CD8-positive, alpha-beta memory T cell (primary cell): ENCODE measurements around the gene LEO1. TPM values are rescaled to one million over a fixed set of nuclear protein-coding genes. Genes with fewer than 3 reads are reported as not detected.
"Not testable (repeated sequence)": the region's sequence is repeated elsewhere in the genome, so short reads cannot be mapped to it uniquely, and the experiment has no call there.

Experiments
- CTCF ChIA-PET: fragments of 350-600 bp; sonication (Branson Sonifier 250); formaldehyde crosslinking; loops from one replicate; lab custom pipeline; 2021; ENCODE audit warnings: antibody characterized with exemption; lab: Charles Lee
- POLR2A ChIA-PET: fragments of 350-600 bp; sonication (Branson Sonifier 250); formaldehyde crosslinking; loops from one replicate; lab custom pipeline; 2021; ENCODE audit warnings: antibody characterized with exemption; lab: Charles Lee
- DNase-seq, 5 donors: peaks; one replicate each; pipeline versions ENCODE4 v3.0.0 to v3.0.0-alpha.2; 2020 to 2022; ENCODE audit warnings: mixed read lengths in 1 of 5
- H3K27ac ChIP-seq: one replicate; pipeline ENCODE4 v1.7.0; 2013; ENCODE audit warnings: low read depth, mild to moderate bottlenecking, low read length, moderate library complexity
- H3K27me3 ChIP-seq: 2 replicates; pipeline ENCODE4 v1.7.0; 2013; ENCODE audit warnings: low read length, mild to moderate bottlenecking; ENCODE audit not compliant: insufficient read depth, poor library complexity, severe bottlenecking
- H3K36me3 ChIP-seq: 2 replicates; pipeline ENCODE4 v1.7.0; 2013; ENCODE audit warnings: mild to moderate bottlenecking, low read length, moderate library complexity; ENCODE audit not compliant: insufficient read depth
- H3K4me1 ChIP-seq: 2 replicates; pipeline ENCODE4 v1.7.0; 2013; ENCODE audit warnings: mild to moderate bottlenecking, low read length, moderate library complexity; ENCODE audit not compliant: insufficient read depth
- H3K4me3 ChIP-seq: 2 replicates; pipeline ENCODE4 v1.7.0; 2013; ENCODE audit warnings: mild to moderate bottlenecking, low read length
- H3K9me3 ChIP-seq: 2 replicates; pipeline ENCODE4 v1.7.0; 2013; ENCODE audit warnings: mild to moderate bottlenecking, low read length
- H3K27ac Mint-ChIP-seq, 8 donors: one replicate each; pipeline ENCODE4 v1.8.0; 2020 to 2021; ENCODE audit warnings: mixed read lengths in 8 of 8, mild to moderate bottlenecking in 6 of 8, inconsistent platforms in 3 of 8, moderate library complexity in 3 of 8
- H3K27me3 Mint-ChIP-seq, 2 donors: one replicate each; pipeline ENCODE4 v1.8.0; 2020 to 2021; ENCODE audit warnings: mixed read lengths in 2 of 2, mild to moderate bottlenecking in 1 of 2, moderate library complexity in 1 of 2
- H3K36me3 Mint-ChIP-seq, 3 donors: one replicate each; pipeline ENCODE4 v1.8.0; 2020 to 2021; ENCODE audit warnings: mixed read lengths in 3 of 3, inconsistent platforms in 1 of 3, mild to moderate bottlenecking in 1 of 3
- H3K4me1 Mint-ChIP-seq, 3 donors: one replicate each; pipeline ENCODE4 v1.8.0; 2020 to 2021; ENCODE audit warnings: mixed read lengths in 3 of 3, inconsistent platforms in 1 of 3, mild to moderate bottlenecking in 1 of 3
- H3K4me3 Mint-ChIP-seq, 7 donors: one replicate each; pipeline ENCODE4 v1.8.0; 2020 to 2021; ENCODE audit warnings: mixed read lengths in 7 of 7, mild to moderate bottlenecking in 6 of 7, moderate library complexity in 4 of 7, inconsistent platforms in 2 of 7
- H3K9me3 Mint-ChIP-seq, 5 donors: one replicate each; pipeline ENCODE4 v1.8.0; 2020 to 2022; ENCODE audit warnings: mixed read lengths in 5 of 5, mild to moderate bottlenecking in 3 of 5, moderate library complexity in 2 of 5, inconsistent platforms in 1 of 5
- polyA plus RNA-seq: library from polyadenylated mRNA; unstranded; fragments of 300-500 nt; fragmentation: Illumina TruSeq; gene quantifications from one replicate; pipeline ENCODE4 v1.2.3, GENCODE V29; 2021
- total RNA-seq, 2 experiments: library from RNA; stranded (reverse); gene quantifications; one replicate each; pipeline ENCODE4 v1.2.3, GENCODE V29; 2021

Gene LEO1
- total and polyA plus RNA-seq, 3 experiments from 2014 or later: 27.3 to 38.2 (median 36.0) TPM

- Histone ChIP-seq H3K27ac (no peak overlapping the region), H3K4me3 (no peak overlapping the region), H3K4me1 (peaks cover 8% of the 10 kb centered on the region), H3K36me3 (no peaks in the 10 kb centered on the region), H3K27me3 (no peaks in the 10 kb centered on the region), H3K9me3 (no peaks in the 10 kb centered on the region)
- H3K9me3 Mint-ChIP-seq: no peaks in the 10 kb centered on the region
- POLR2A ChIA-PET: no interaction called here
- CTCF ChIA-PET: no interaction called here
- peak overlapping the region in 1 of 8 donors; percentile 17 for H3K27ac Mint-ChIP-seq
- peaks cover 0 to under 1% of the 10 kb centered on the region in 2 donors for H3K27me3 Mint-ChIP-seq
- H3K4me1 Mint-ChIP-seq: peaks cover 15 to 33% (median 30%) of the 10 kb centered on the region in 3 donors
- DNase-seq: no peak
- H3K36me3 Mint-ChIP-seq: no peaks in the 10 kb centered on the region
- peak overlapping the region in 1 of 7 donors; percentile 17 for H3K4me3 Mint-ChIP-seq
These were observed 36.8 kb upstream of the LEO1 start for GRCh38 chr15:52008359-52008697.

- peak overlapping the region in 1 of 7 donors; percentile 48 for H3K4me3 Mint-ChIP-seq
- H3K36me3 Mint-ChIP-seq: peaks cover 0 to 6% (median 0%) of the 10 kb centered on the region in 3 donors
- peaks cover 8% of the 10 kb centered on the region for H3K4me1 ChIP-seq
These were observed 35.2 kb upstream of the LEO1 start for GRCh38 chr15:52006702-52007340.

GRCh38 chr15:52005748-52006701 is 34.4 kb upstream of the LEO1 start:
- POLR2A ChIA-PET: no interaction called here
- H3K4me1 Mint-ChIP-seq: peaks cover 15 to 33% (median 30%) of the 10 kb centered on the region in 3 donors

More at GRCh38 chr15:52006702-52007340, 35.2 kb upstream of the LEO1 start:
- H3K36me3 ChIP-seq: no peaks in the 10 kb centered on the region
- no peaks in the 10 kb centered on the region for H3K27me3 ChIP-seq
- no peaks in the 10 kb centered on the region for H3K9me3 Mint-ChIP-seq
- CTCF ChIA-PET: interaction anchor here (1.0 to 1.3 kb wide), 2 partner anchors 72 to 220 kb away, joined by 3 to 6 read pairs; no protein-coding TSS in a partner anchor
- POLR2A ChIA-PET: no interaction called here
- H3K4me3 ChIP-seq: no peak overlapping the region
- H3K27me3 Mint-ChIP-seq: peaks cover 0 to 5% of the 10 kb centered on the region in 2 donors
- no peaks in the 10 kb centered on the region for H3K9me3 ChIP-seq
- peak overlapping the region in 3 of 8 donors; percentile 15 to 76 (median 43) for H3K27ac Mint-ChIP-seq
- peak overlapping the region; percentile 1 for H3K27ac ChIP-seq
- no peak for DNase-seq
- H3K4me1 Mint-ChIP-seq: peaks cover 15 to 33% (median 30%) of the 10 kb centered on the region in 3 donors

GRCh38 chr15:52004806-52005205 is 33.2 kb upstream of the LEO1 start:
- Histone ChIP-seq H3K4me1 (peaks cover 8% of the 10 kb centered on the region), H3K9me3 (no peaks in the 10 kb centered on the region), H3K4me3 (no peak overlapping the region), H3K27ac (no peak overlapping the region), H3K36me3 (no peaks in the 10 kb centered on the region), H3K27me3 (no peaks in the 10 kb centered on the region)
- Mint-ChIP-seq H3K27ac (no peak overlapping the region), H3K27me3 (peaks cover 0 to 5% of the 10 kb centered on the region in 2 donors), H3K9me3 (no peaks in the 10 kb centered on the region), H3K36me3 (peaks cover 0 to 6% (median 0%) of the 10 kb centered on the region in 3 donors), H3K4me3 (no peak overlapping the region), H3K4me1 (peaks cover 15 to 33% (median 30%) of the 10 kb centered on the region in 3 donors)
- CTCF ChIA-PET: interaction anchor here (1.0 kb wide), 1 partner anchor 93 kb away, joined by 3 read pairs; no protein-coding TSS in a partner anchor
- POLR2A ChIA-PET: no interaction called here
- DNase-seq: no peak

More at GRCh38 chr15:52005748-52006701, 34.4 kb upstream of the LEO1 start:
- CTCF ChIA-PET: interaction anchor here (1.3 kb wide), 2 partner anchors 72 to 221 kb away, joined by 3 to 4 read pairs; no protein-coding TSS in a partner anchor
- peak overlapping the region in 5 of 8 donors; percentile 4 to 76 (median 42) for H3K27ac Mint-ChIP-seq
- peaks cover 0 to 5% of the 10 kb centered on the region in 2 donors for H3K27me3 Mint-ChIP-seq
- H3K4me3 Mint-ChIP-seq: peak overlapping the region in 5 of 7 donors; percentile 10 to 59 (median 28)
- H3K27me3 ChIP-seq: no peaks in the 10 kb centered on the region
- H3K4me3 ChIP-seq: no peak overlapping the region
- H3K36me3 Mint-ChIP-seq: peaks cover 0 to 6% (median 0%) of the 10 kb centered on the region in 3 donors
- no peaks in the 10 kb centered on the region for H3K9me3 ChIP-seq
- no peaks in the 10 kb centered on the region for H3K9me3 Mint-ChIP-seq
- no peak for DNase-seq
- H3K4me1 ChIP-seq: peaks cover 8% of the 10 kb centered on the region
- H3K27ac ChIP-seq: no peak overlapping the region
- H3K36me3 ChIP-seq: no peaks in the 10 kb centered on the region

- DNase-seq: no peak
- Mint-ChIP-seq H3K27ac (no peak overlapping the region), H3K4me3 (no peak overlapping the region), H3K36me3 (peaks cover 0 to 6% (median 0%) of the 10 kb centered on the region in 3 donors), H3K27me3 (peaks cover 0 to 5% of the 10 kb centered on the region in 2 donors), H3K4me1 (peaks cover 15 to 28% (median 28%) of the 10 kb centered on the region in 3 donors), H3K9me3 (no peaks in the 10 kb centered on the region)
- ChIA-PET POLR2A (no interaction called here), CTCF (interaction anchor here (1.0 kb wide), 1 partner anchor 94 kb away, joined by 3 read pairs; no protein-coding TSS in a partner anchor)
- no peak overlapping the region for H3K4me3 ChIP-seq
- peaks cover 8% of the 10 kb centered on the region for H3K4me1 ChIP-seq
- H3K27ac ChIP-seq: no peak overlapping the region
- no peaks in the 10 kb centered on the region for H3K27me3 ChIP-seq
- H3K9me3 ChIP-seq: no peaks in the 10 kb centered on the region
- no peaks in the 10 kb centered on the region for H3K36me3 ChIP-seq
These were observed 32.1 kb upstream of the LEO1 start for GRCh38 chr15:52003710-52004109.

GRCh38 chr15:52003089-52003488 is 31.5 kb upstream of the LEO1 start:
- H3K4me3 Mint-ChIP-seq, H3K9me3 ChIP-seq, H3K27me3 Mint-ChIP-seq, DNase-seq, H3K36me3 Mint-ChIP-seq, H3K9me3 Mint-ChIP-seq, H3K36me3 ChIP-seq, H3K27ac ChIP-seq, H3K4me1 ChIP-seq, H3K27me3 ChIP-seq, H3K27ac Mint-ChIP-seq, CTCF ChIA-PET, POLR2A ChIA-PET, H3K4me3 ChIP-seq: not testable (repeated sequence)
- H3K4me1 Mint-ChIP-seq: peaks cover 13 to 21% (median 21%) of the 10 kb centered on the region in 3 donors

- Mint-ChIP-seq H3K27ac (no peak overlapping the region), H3K4me3 (no peak overlapping the region), H3K36me3 (peaks cover 0 to 6% (median 0%) of the 10 kb centered on the region in 3 donors), H3K27me3 (peaks cover 0 to 5% of the 10 kb centered on the region in 2 donors), H3K9me3 (no peaks in the 10 kb centered on the region), H3K4me1 (peaks cover 13 to 19% (median 18%) of the 10 kb centered on the region in 3 donors)
- no peaks in the 10 kb centered on the region for H3K9me3 ChIP-seq
- ChIA-PET CTCF (interaction anchor here (1.0 kb wide), 1 partner anchor 10 kb away, joined by 3 read pairs; no protein-coding TSS in a partner anchor), POLR2A (no interaction called here)
- no peak for DNase-seq
- no peaks in the 10 kb centered on the region for H3K4me1 ChIP-seq
- H3K36me3 ChIP-seq: no peaks in the 10 kb centered on the region
- no peak overlapping the region for H3K4me3 ChIP-seq
- H3K27ac ChIP-seq: no peak overlapping the region
- no peaks in the 10 kb centered on the region for H3K27me3 ChIP-seq
These were observed 30.8 kb upstream of the LEO1 start for GRCh38 chr15:52002351-52002750.
